Caco-2 (cell line): ENCODE results near the gene SLK. TPM values are rescaled to one million over a fixed set of nuclear protein-coding genes. Genes with fewer than 3 reads are reported as not detected.
A peak's percentile ranks its signal among the peaks of the same experiment; 100 is the strongest.

Experiments
- BruUV-seq: library from RNA; stranded (reverse); fragments of 400-500 nt; replicated peaks from 2 replicates; lab custom pipeline; 2021; lab: Mats Ljungman, UMichigan
- CTCF ChIA-PET: fragments of 300-600 bp; sonication (Branson Sonifier 250); formaldehyde crosslinking; loops from one replicate; lab custom pipeline; 2022; ENCODE audit warnings: antibody characterized with exemption; lab: Charles Lee
- POLR2A ChIA-PET: fragments of 300-600 bp; sonication (Branson Sonifier 250); formaldehyde crosslinking; loops from one replicate; lab custom pipeline; 2022; ENCODE audit warnings: antibody characterized with exemption; lab: Charles Lee
- DNase-seq, 2 experiments: peaks; one replicate each; pipeline versions ENCODE4 v3.0.0 to v3.0.0-alpha.2; 2020 to 2022
- H3K27me3 ChIP-seq: replicated peaks from 2 replicates; pipeline ENCODE4 v1.6.0; 2011; ENCODE audit warnings: low read length; ENCODE audit not compliant: control insufficient read depth, insufficient read depth
- H3K36me3 ChIP-seq: 2 replicates; pipeline ENCODE4 v1.5.1; 2011; ENCODE audit warnings: low read length; ENCODE audit not compliant: control insufficient read depth, insufficient read depth
- H3K4me1 ChIP-seq: fragments of 250-450 bp; sonication (Bioruptor Pico); 2 replicates; pipeline ENCODE4 v1.5.1; 2020; ENCODE audit warnings: mild to moderate bottlenecking
- H3K4me3 ChIP-seq: 2 replicates; pipeline ENCODE4 v1.5.1; 2011; ENCODE audit warnings: low read depth, mild to moderate bottlenecking, control low read depth, low read length
- H3K9me3 ChIP-seq: fragments of 250-450 bp; sonication (Bioruptor Pico); 2 replicates; pipeline ENCODE4 v1.5.1; 2020; ENCODE audit warnings: mild to moderate bottlenecking, moderate library complexity
- H3K27ac Mint-ChIP-seq: one replicate; pipeline ENCODE4 v1.8.0; 2022; ENCODE audit warnings: mixed read lengths; ENCODE audit not compliant: unreplicated experiment
- H3K27me3 Mint-ChIP-seq: one replicate; pipeline ENCODE4 v1.8.0; 2022; ENCODE audit warnings: mixed read lengths; ENCODE audit not compliant: insufficient read depth, unreplicated experiment
- H3K36me3 Mint-ChIP-seq: one replicate; pipeline ENCODE4 v1.8.0; 2022; ENCODE audit warnings: mild to moderate bottlenecking, mixed read lengths; ENCODE audit not compliant: insufficient read depth, unreplicated experiment
- H3K4me1 Mint-ChIP-seq: one replicate; pipeline ENCODE4 v1.8.0; 2022; ENCODE audit warnings: low read depth, mixed read lengths; ENCODE audit not compliant: unreplicated experiment
- H3K4me3 Mint-ChIP-seq: one replicate; pipeline ENCODE4 v1.8.0; 2022; ENCODE audit warnings: mild to moderate bottlenecking, moderate library complexity, mixed read lengths; ENCODE audit not compliant: unreplicated experiment
- H3K9me3 Mint-ChIP-seq: one replicate; pipeline ENCODE4 v1.8.0; 2022; ENCODE audit warnings: mixed read lengths; ENCODE audit not compliant: unreplicated experiment
- intact Hi-C: fragments of 100-400 bp; cut with micrococcal nuclease; formaldehyde crosslinking; loops from one replicate; pipeline ENCODE4 v1.10.0; 2022; ENCODE audit not compliant: unreplicated experiment
- total RNA-seq: library from RNA; stranded (reverse); gene quantifications from 2 replicates; pipeline ENCODE4 v1.2.3, GENCODE V29; 2022
- TF ChIP-seq, protein P1 (sequence below), 2 experiments: fragments of 200-600 bp in 1 of 2; IDR thresholded peaks; 1 replicate in 1 of 2; 2 replicates in 1 of 2; pipeline versions ENCODE4 v1.5.1 to v1.8.0; 2011 to 2022; ENCODE audit warnings: antibody characterized with exemption in 1 of 2, control low read depth in 1 of 2, inconsistent platforms in 1 of 2, low read depth in 1 of 2, low read length in 1 of 2, mild to moderate bottlenecking in 1 of 2, moderate library complexity in 1 of 2; ENCODE audit not compliant: insufficient read depth in 1 of 2, severe bottlenecking in 1 of 2, unreplicated experiment in 1 of 2

Gene SLK
- total RNA-seq, 1 experiment from 2014 or later: 39.5 TPM

DNA sequence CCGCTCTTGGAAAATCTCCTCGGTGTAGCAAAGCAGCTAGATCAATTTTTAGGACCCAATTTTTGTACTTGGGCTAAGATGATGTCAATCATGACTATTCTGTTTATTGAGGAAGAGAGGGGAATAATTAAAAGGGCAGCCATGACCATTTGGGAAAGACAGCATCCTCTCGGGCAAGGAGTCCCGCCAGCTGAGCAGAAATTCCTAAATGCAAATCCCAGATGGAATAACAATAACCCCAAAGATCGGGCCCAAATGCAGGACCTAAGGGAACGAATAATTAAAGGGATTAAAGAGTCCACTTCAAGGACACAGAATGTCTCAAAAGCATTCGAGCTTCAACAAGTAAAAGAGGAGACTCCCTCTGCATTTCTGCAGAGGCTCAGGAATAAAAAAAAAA lies 100.0 kb downstream of the SLK start:
- no peak overlapping the region for H3K4me3 ChIP-seq
- ChIA-PET POLR2A (no interaction called here), CTCF (interaction anchor here (0.6 kb wide), 1 partner anchor 219 kb away, joined by 3 read pairs; no protein-coding TSS in a partner anchor)
- H3K9me3 ChIP-seq: no peaks in the 10 kb centered on the region
- H3K27me3 ChIP-seq: no peaks in the 10 kb centered on the region
- no peak for DNase-seq
- TF ChIP-seq, protein P1, sequence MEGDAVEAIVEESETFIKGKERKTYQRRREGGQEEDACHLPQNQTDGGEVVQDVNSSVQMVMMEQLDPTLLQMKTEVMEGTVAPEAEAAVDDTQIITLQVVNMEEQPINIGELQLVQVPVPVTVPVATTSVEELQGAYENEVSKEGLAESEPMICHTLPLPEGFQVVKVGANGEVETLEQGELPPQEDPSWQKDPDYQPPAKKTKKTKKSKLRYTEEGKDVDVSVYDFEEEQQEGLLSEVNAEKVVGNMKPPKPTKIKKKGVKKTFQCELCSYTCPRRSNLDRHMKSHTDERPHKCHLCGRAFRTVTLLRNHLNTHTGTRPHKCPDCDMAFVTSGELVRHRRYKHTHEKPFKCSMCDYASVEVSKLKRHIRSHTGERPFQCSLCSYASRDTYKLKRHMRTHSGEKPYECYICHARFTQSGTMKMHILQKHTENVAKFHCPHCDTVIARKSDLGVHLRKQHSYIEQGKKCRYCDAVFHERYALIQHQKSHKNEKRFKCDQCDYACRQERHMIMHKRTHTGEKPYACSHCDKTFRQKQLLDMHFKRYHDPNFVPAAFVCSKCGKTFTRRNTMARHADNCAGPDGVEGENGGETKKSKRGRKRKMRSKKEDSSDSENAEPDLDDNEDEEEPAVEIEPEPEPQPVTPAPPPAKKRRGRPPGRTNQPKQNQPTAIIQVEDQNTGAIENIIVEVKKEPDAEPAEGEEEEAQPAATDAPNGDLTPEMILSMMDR (IDR thresholded peaks at IDR 0.05; ENCODE audit: insufficient read depth in 1 of 2, low read depth in 1 of 2, low read length in 1 of 2, severe bottlenecking in 1 of 2, unreplicated experiment in 1 of 2): no peak
- H3K4me1 ChIP-seq: peaks cover 51% of the 10 kb centered on the region
- BruUV-seq: no TSS peak
- Mint-ChIP-seq H3K27ac (peak overlapping the region; percentile 65), H3K4me3 (peak overlapping the region; percentile 54), H3K36me3 (no peaks in the 10 kb centered on the region), H3K27me3 (no peaks in the 10 kb centered on the region), H3K4me1 (peaks cover 44% of the 10 kb centered on the region), H3K9me3 (no peaks in the 10 kb centered on the region)
- H3K36me3 ChIP-seq: no peaks in the 10 kb centered on the region
- intact Hi-C loops: loop anchor here (5.0 kb wide), 1 partner anchor 55 kb away; the partner anchor contains the start of gene SFR1

DNA sequence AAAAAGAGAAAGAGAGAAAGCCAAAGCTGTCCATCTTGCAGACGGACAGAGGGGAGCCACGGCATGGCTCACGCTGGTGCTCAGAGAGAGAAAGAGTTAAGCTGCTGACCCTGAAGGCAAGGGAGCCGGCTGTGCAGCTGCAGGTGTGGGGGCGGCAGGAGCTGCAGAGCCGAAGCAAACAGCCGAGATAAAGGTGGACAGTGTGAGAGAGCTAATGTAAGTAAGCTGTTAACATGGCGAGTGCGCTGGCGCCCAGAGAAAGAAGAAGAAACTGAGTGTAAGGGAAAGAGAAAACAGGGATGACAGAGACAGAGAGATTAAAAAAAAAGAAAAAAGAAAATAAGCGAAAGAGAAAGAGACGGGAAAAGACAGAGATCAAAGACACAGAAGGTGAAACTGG lies 100.6 kb downstream of the SLK start:
- Histone ChIP-seq H3K27me3 (no peaks in the 10 kb centered on the region), H3K4me3 (no peak overlapping the region), H3K9me3 (no peaks in the 10 kb centered on the region), H3K36me3 (no peaks in the 10 kb centered on the region), H3K4me1 (peaks cover 51% of the 10 kb centered on the region)
- no TSS peak for BruUV-seq
- intact Hi-C loops: loop anchor here (5.0 kb wide), 1 partner anchor 55 kb away; the partner anchor contains the start of gene SFR1
- TF ChIP-seq, protein P1 (IDR thresholded peaks at IDR 0.05; ENCODE audit: insufficient read depth in 1 of 2, low read depth in 1 of 2, low read length in 1 of 2, severe bottlenecking in 1 of 2, unreplicated experiment in 1 of 2): no peak
- Mint-ChIP-seq H3K36me3 (no peaks in the 10 kb centered on the region), H3K4me3 (peak overlapping the region; percentile 54), H3K27ac (peak overlapping the region; percentile 65), H3K27me3 (no peaks in the 10 kb centered on the region), H3K4me1 (peaks cover 44% of the 10 kb centered on the region), H3K9me3 (no peaks in the 10 kb centered on the region)
- DNase-seq: peak in 1 of 2 experiments; percentile 28
- POLR2A ChIA-PET: no interaction called here
- CTCF ChIA-PET: interaction anchor here (0.6 kb wide), 1 partner anchor 27 kb away, joined by 3 read pairs; no protein-coding TSS in a partner anchor

GRCh38 chr10:104069613-104070012 lies 102.7 kb downstream of the SLK start:
- TF ChIP-seq, protein P1 (IDR thresholded peaks at IDR 0.05; ENCODE audit: insufficient read depth in 1 of 2, low read depth in 1 of 2, low read length in 1 of 2, severe bottlenecking in 1 of 2, unreplicated experiment in 1 of 2): no peak
- POLR2A ChIA-PET: no interaction called here
- peaks cover 51% of the 10 kb centered on the region for H3K4me1 ChIP-seq
- no peaks in the 10 kb centered on the region for H3K36me3 ChIP-seq
- H3K9me3 Mint-ChIP-seq: no peaks in the 10 kb centered on the region
- no peak for DNase-seq
- H3K36me3 Mint-ChIP-seq: no peaks in the 10 kb centered on the region
- no peaks in the 10 kb centered on the region for H3K27me3 Mint-ChIP-seq
- H3K4me1 Mint-ChIP-seq: peaks cover 44% of the 10 kb centered on the region
- H3K9me3 ChIP-seq: no peaks in the 10 kb centered on the region
- H3K4me3 ChIP-seq: no peak overlapping the region
- no peak overlapping the region for H3K4me3 Mint-ChIP-seq
- CTCF ChIA-PET: interaction anchor here (0.8 kb wide), 1 partner anchor 11 kb away, joined by 4 read pairs; no protein-coding TSS in a partner anchor
- no TSS peak for BruUV-seq
- no peak overlapping the region for H3K27ac Mint-ChIP-seq
- intact Hi-C loops: loop anchor here (5.0 kb wide), 1 partner anchor 53 kb away; the partner anchor contains the start of gene SFR1
- H3K27me3 ChIP-seq: no peaks in the 10 kb centered on the region
